Psoas muscle (tissue), 8 donors: ENCODE data around the gene RGS4. TPM values are rescaled to one million over a fixed set of nuclear protein-coding genes. Genes with fewer than 3 reads are reported as not detected.

ENCODE experiments used
- ATAC-seq, 4 donors: fragments of 200-7000 bp; cut with Tn5 transposase; one replicate each; pipeline ENCODE4 v1.9.1; 2020; ENCODE audit warnings: moderate library complexity in 3 of 4, mild to moderate bottlenecking in 2 of 4
- DNase-seq, 2 donors: peaks; one replicate each; pipeline ENCODE4 v3.0.0-alpha.2; 2020
- H3K27ac ChIP-seq: fragments of 200-600 bp; one replicate; pipeline ENCODE4 v1.8.0; 2022
- H3K27me3 ChIP-seq, 3 donors: fragments of 200-600 bp in 1 of 3; one replicate each; pipeline versions ENCODE4 v1.6.1 to v1.8.0; 2013 to 2022; ENCODE audit warnings: low read length in 2 of 3, mild to moderate bottlenecking in 2 of 3, moderate library complexity in 1 of 3; ENCODE audit not compliant: insufficient read depth in 3 of 3
- H3K36me3 ChIP-seq, 2 donors: fragments of 200-600 bp in 1 of 2; one replicate each; pipeline versions ENCODE4 v1.6.1 to v1.8.0; 2013 to 2022; ENCODE audit warnings: low read depth in 1 of 2, mild to moderate bottlenecking in 1 of 2, moderate library complexity in 1 of 2; ENCODE audit not compliant: insufficient read depth in 1 of 2
- H3K4me1 ChIP-seq: fragments of 200-600 bp; one replicate; pipeline ENCODE4 v1.8.0; 2022
- H3K4me3 ChIP-seq: fragments of 200-600 bp; one replicate; pipeline ENCODE4 v1.8.0; 2022; ENCODE audit warnings: mild to moderate bottlenecking
- H3K9me3 ChIP-seq: fragments of 200-600 bp; one replicate; pipeline ENCODE4 v1.8.0; 2022
- CTCF ChIP-seq: fragments of 200-600 bp; IDR thresholded peaks from one replicate; pipeline ENCODE4 v1.8.0; 2022; ENCODE audit warnings: antibody characterized with exemption
- WGBS, 3 donors: extraction: QIAGEN DNeasy Blood & Tissue Kit; methylation state at CpG; one replicate each; pipeline versions ENCODE4 v1.1.6 to v1.1.7; 2013; 5-methylcytosine and 5-hydroxymethylcytosine counted together
- intact Hi-C, 2 donors: fragments of 100-400 bp; cut with DNase I; formaldehyde crosslinking; loops; one replicate each; pipeline versions ENCODE4 v1.11.0 to v1.14.2; 2022
- polyA plus RNA-seq, 3 donors: library from polyadenylated mRNA; stranded (reverse); fragments of 200-250 nt; gene quantifications; one replicate each; pipeline ENCODE4 v1.2.3, GENCODE V29; 2013
- total RNA-seq, 4 donors: library from RNA; stranded (reverse); fragmentation: NEBNext Ultra II Directional in 2 of 4; extraction: Animal tissue kit (Norgen Biotek cat#: 25700) in 2 of 4; gene quantifications; one replicate each; pipeline versions ENCODE4 v1.2.1 to v1.2.4, GENCODE V29; 2021 to 2023
- donor health status: healthy with polysubstance abuse.
- donor health status: DM: no; HTN: no; CAD: no; lungs with moderate emphysema.
- donor health status: Bipolar disorder and iron deficiency.
- donor health status: healthy.
- donor health status: DM: yes; HTN: yes; CAD: no.
- donor health status: DM: no; HTN: no; CAD: no.
- donor health status: DM: no; HTN: no; CAD: no.
- donor health status: DM: yes; HTN: yes; CAD: no.

Gene RGS4
- total and polyA plus RNA-seq, 7 donors = 0.09 to 0.69 (median 0.20) TPM

GRCh38 chr1:163074716-163075284 lies 5.6 kb downstream of the RGS4 start:
- Histone ChIP-seq H3K27ac (no peak overlapping the region), H3K27me3 (no peaks in the 10 kb centered on the region), H3K9me3 (no peaks in the 10 kb centered on the region), H3K4me1 (no peaks in the 10 kb centered on the region), H3K4me3 (no peak overlapping the region), H3K36me3 (no peaks in the 10 kb centered on the region)
- intact Hi-C loops = loop anchor here (5.0 to 10.0 kb wide), 3 partner anchors 98 to 243 kb away; no protein-coding TSS in a partner anchor
- WGBS, 3 donors = 57 to 72% (median 66%) methylated on average over 2 of the region's 2 CpGs
- no peak for DNase-seq
- TF ChIP-seq CTCF = no peak
- no peak for ATAC-seq

GRCh38 chr1:163076044-163076443 lies 6.9 kb downstream of the RGS4 start:
- TF ChIP-seq CTCF = no peak
- intact Hi-C loops = loop anchor here in 1 of 2 donors (10.0 kb wide), 1 partner anchor 99 kb away; no protein-coding TSS in a partner anchor
- H3K4me3 ChIP-seq = no peak overlapping the region
- no peaks in the 10 kb centered on the region for H3K36me3 ChIP-seq
- no peaks in the 10 kb centered on the region for H3K9me3 ChIP-seq
- ATAC-seq (no peak), DNase-seq (no peak)
- no peaks in the 10 kb centered on the region for H3K27me3 ChIP-seq
- 77 to 81% (median 80%) methylated on average over 4 of the region's 4 CpGs for WGBS, 3 donors
- no peaks in the 10 kb centered on the region for H3K4me1 ChIP-seq
- H3K27ac ChIP-seq = no peak overlapping the region

GRCh38 chr1:163076446-163076845 lies 7.3 kb downstream of the RGS4 start:
- Histone ChIP-seq H3K27ac (no peak overlapping the region), H3K27me3 (no peaks in the 10 kb centered on the region), H3K4me3 (no peak overlapping the region), H3K4me1 (no peaks in the 10 kb centered on the region), H3K36me3 (no peaks in the 10 kb centered on the region), H3K9me3 (no peaks in the 10 kb centered on the region)
- 86 to 95% (median 90%) methylated on average over 3 of the region's 3 CpGs for WGBS, 3 donors
- ATAC-seq (no peak), DNase-seq (no peak)
- intact Hi-C loops = loop anchor here in 1 of 2 donors (10.0 kb wide), 1 partner anchor 98 kb away; no protein-coding TSS in a partner anchor
- no peak for TF ChIP-seq CTCF

GRCh38 chr1:163076981-163077761 lies 8.0 kb downstream of the RGS4 start:
- DNase-seq (no peak), ATAC-seq (no peak)
- Histone ChIP-seq H3K9me3 (no peaks in the 10 kb centered on the region), H3K4me3 (no peak overlapping the region), H3K27ac (no peak overlapping the region), H3K27me3 (no peaks in the 10 kb centered on the region), H3K36me3 (no peaks in the 10 kb centered on the region), H3K4me1 (no peaks in the 10 kb centered on the region)
- WGBS, 3 donors = 86 to 90% (median 88%) methylated on average over 5 of the region's 5 CpGs
- no peak for TF ChIP-seq CTCF
- intact Hi-C loops = loop anchor here in 1 of 2 donors (10.0 kb wide), 1 partner anchor 98 kb away; no protein-coding TSS in a partner anchor
